Panc1 (cell line): ENCODE measurements around the gene HCFC1. TPM values are rescaled to one million over a fixed set of nuclear protein-coding genes. Genes with fewer than 3 reads are reported as not detected.

Experiments
- ATAC-seq: fragments of 200-7000 bp; cut with Tn5 transposase; 2 replicates; pipeline ENCODE4 v1.9.1; 2020; ENCODE audit warnings: mild to moderate bottlenecking, moderate library complexity
- BruUV-seq: library from RNA; stranded (reverse); fragments of 400-500 nt; replicated peaks from 2 replicates; lab custom pipeline; 2021; lab: Mats Ljungman, UMichigan
- CTCF ChIA-PET: fragments of 300-600 bp; sonication (Branson Sonifier 250); formaldehyde crosslinking; loops from one replicate; lab custom pipeline; 2022; ENCODE audit warnings: antibody characterized with exemption; lab: Charles Lee
- POLR2A ChIA-PET: fragments of 300-600 bp; sonication (Branson Sonifier 250); formaldehyde crosslinking; loops from one replicate; lab custom pipeline; 2022; ENCODE audit warnings: antibody characterized with exemption; lab: Charles Lee
- DNase-seq: peaks from one replicate; pipeline ENCODE4 v3.0.0-alpha.2; 2010; ENCODE audit warnings: low read depth, low spot score
- H3K27ac ChIP-seq: 2 replicates; pipeline ENCODE4 v1.5.1; 2011; ENCODE audit warnings: mild to moderate bottlenecking, low read length, inconsistent platforms
- H3K27me3 ChIP-seq: fragments of 200-500 bp; sonication (Bioruptor generic); 2 replicates; pipeline ENCODE4 v1.6.0; 2014; ENCODE audit warnings: low read length, inconsistent platforms; ENCODE audit not compliant: control insufficient read depth, insufficient read depth
- H3K36me3 ChIP-seq: fragments of 200-500 bp; sonication (Bioruptor generic); 2 replicates; pipeline ENCODE4 v1.5.1; 2014; ENCODE audit warnings: inconsistent platforms, mild to moderate bottlenecking, low read length, moderate library complexity; ENCODE audit not compliant: control insufficient read depth, insufficient read depth
- H3K4me1 ChIP-seq: 2 replicates; pipeline ENCODE4 v1.5.1; 2011; ENCODE audit warnings: inconsistent platforms, mild to moderate bottlenecking, low read length, moderate library complexity; ENCODE audit not compliant: control insufficient read depth, insufficient read depth
- H3K4me3 ChIP-seq, 2 experiments: 2 replicates each; pipeline ENCODE4 v1.5.1; 2011 to 2012; ENCODE audit warnings: low read depth in 2 of 2, low read length in 2 of 2, mild to moderate bottlenecking in 2 of 2, inconsistent platforms in 1 of 2, moderate library complexity in 1 of 2
- H3K9me3 ChIP-seq: fragments of 200-500 bp; sonication (Bioruptor generic); 2 replicates; pipeline ENCODE4 v1.5.1; 2014; ENCODE audit warnings: low read depth, mild to moderate bottlenecking, inconsistent platforms, low read length, moderate library complexity; ENCODE audit not compliant: control insufficient read depth, insufficient read depth
- CTCF ChIP-seq: fragments of 450-650 bp; IDR thresholded peaks from 2 replicates; pipeline ENCODE4 v1.5.1; 2017; ENCODE audit warnings: mild to moderate bottlenecking
- POLR2AphosphoS5 ChIP-seq: IDR thresholded peaks from 2 replicates; pipeline ENCODE4 v1.6.1; 2012; ENCODE audit warnings: mild to moderate bottlenecking, low read depth, low read length, moderate library complexity
- REST ChIP-seq, 2 experiments: IDR thresholded peaks; 2 replicates each; pipeline ENCODE4 v1.6.1; 2011 to 2012; ENCODE audit warnings: low read depth in 2 of 2, control low read depth in 1 of 2, low read length in 1 of 2, mild to moderate bottlenecking in 1 of 2, moderate library complexity in 1 of 2; ENCODE audit not compliant: insufficient read depth in 1 of 2
- SIN3A ChIP-seq: IDR thresholded peaks from 2 replicates; pipeline ENCODE4 v1.6.1; 2012; ENCODE audit warnings: low read depth, mild to moderate bottlenecking, low read length, moderate library complexity, borderline replicate concordance; ENCODE audit not compliant: insufficient read depth
- TCF7L2 ChIP-seq: IDR thresholded peaks from 2 replicates; pipeline ENCODE4 v1.6.1; 2011; ENCODE audit warnings: mild to moderate bottlenecking, low read depth, low read length, inconsistent platforms
- in situ Hi-C: cut with HindIII; loops from 2 replicates; pipeline ENCODE4 v1.10.0; 2016; ENCODE audit warnings: low sequenced_read_pairs, low pct_unique_long_range_greater_than_20kb
- intact Hi-C: fragments of 100-400 bp; cut with micrococcal nuclease; formaldehyde crosslinking; loops from one replicate; pipeline ENCODE4 v1.10.0; 2022; ENCODE audit not compliant: unreplicated experiment
- total RNA-seq: library from RNA; stranded (reverse); gene quantifications from one replicate; pipeline ENCODE4 v1.2.1, GENCODE V29; 2021; ENCODE audit not compliant: unreplicated experiment

The HCFC1 gene
- total RNA-seq, 1 experiment from 2014 or later = 113 TPM

- Histone ChIP-seq H3K27ac (peak overlapping the region; percentile 76; the same call in 1 of the 2 replicates), H3K4me1 (peaks cover 51% of the 10 kb centered on the region), H3K27me3 (no peaks in the 10 kb centered on the region), H3K36me3 (no peaks in the 10 kb centered on the region), H3K9me3 (no peaks in the 10 kb centered on the region), H3K4me3 (no peak overlapping the region)
- intact Hi-C loops = no loop called here
- ChIA-PET POLR2A (no interaction called here), CTCF (no interaction called here)
- ATAC-seq (no peak), DNase-seq (no peak)
- in situ Hi-C loops = no loop called here
- no TSS peak for BruUV-seq
- TF ChIP-seq TCF7L2 (no peak), CTCF (no peak), REST (IDR thresholded peaks at IDR 0.05; ENCODE audit: insufficient read depth in 1 of 2, low read depth in 2 of 2, low read length in 1 of 2) (no peak), POLR2AphosphoS5 (no peak), SIN3A (no peak)
These were observed 66.0 kb downstream of the HCFC1 start for GRCh38 chrX:153905481-153906095.

- no TSS peak for BruUV-seq
- POLR2A ChIA-PET = no interaction called here
- no peak for DNase-seq
- no peaks in the 10 kb centered on the region for H3K27me3 ChIP-seq
- intact Hi-C loops = no loop called here
- H3K4me3 ChIP-seq = 0 out of 4 replicates have a peak within 1 kb of the TSS, but pooled peaks of 1 of the 2 experiments have one; percentile 12
- in situ Hi-C loops = no loop called here
- CTCF ChIA-PET = no interaction called here
- H3K36me3 ChIP-seq = no peaks in the 10 kb centered on the region
- TF ChIP-seq POLR2AphosphoS5 (peak; percentile 61), CTCF (no peak), REST (IDR thresholded peaks at IDR 0.05; ENCODE audit: insufficient read depth in 1 of 2, low read depth in 2 of 2, low read length in 1 of 2) (no peak), SIN3A (no peak; the same call in 1 of the 2 replicates)
- peaks cover 55% of the 10 kb centered on the region for H3K4me1 ChIP-seq
- H3K27ac ChIP-seq = peak within 1 kb of the TSS; percentile 76
- peak; percentile 41 for ATAC-seq
- no peaks in the 10 kb centered on the region for H3K9me3 ChIP-seq
These were observed 67.3 kb downstream of the HCFC1 start, which contains the start of gene AVPR2 for GRCh38 chrX:153903991-153904957. Gene AVPR2 (plus strand): TSS chrX:153904673. CDS start chrX:153905146, 473 bp downstream.
